Adrenal gland (tissue), 12 donors: ENCODE data around the gene IFT81. TPM values are rescaled to one million over a fixed set of nuclear protein-coding genes. Genes with fewer than 3 reads are reported as not detected.
"Not testable (repeated sequence)": the region's sequence is repeated elsewhere in the genome, so short reads cannot be mapped to it uniquely, and the experiment has no call there.

ENCODE experiments used
- DNase-seq, 7 donors: peaks; one replicate each; pipeline ENCODE4 v3.0.0-alpha.2; 2019 to 2020
- H3K27ac ChIP-seq, 5 donors: fragments of 200-600 bp; sonication (generic) in 4 of 5; 1 replicate in 3 of 5; 2 replicates in 2 of 5; pipeline versions ENCODE4 v1.5.1 to v1.8.0; 2016 to 2020; ENCODE audit warnings: mild to moderate bottlenecking in 1 of 5
- H3K27me3 ChIP-seq: fragments of 200-600 bp; 2 replicates; pipeline ENCODE4 v1.8.0; 2021
- H3K36me3 ChIP-seq, 2 donors: fragments of 200-600 bp; replicated peaks in 1 of 2; 1 replicate in 1 of 2; 2 replicates in 1 of 2; pipeline versions ENCODE4 v1.5.1 to v1.8.0; 2018 to 2022
- H3K4me1 ChIP-seq, 2 donors: fragments of 200-600 bp; replicated peaks in 1 of 2; 1 replicate in 1 of 2; 2 replicates in 1 of 2; pipeline versions ENCODE4 v1.5.1 to v1.8.0; 2018 to 2021
- H3K4me3 ChIP-seq, 4 donors: fragments of 200-600 bp; sonication (generic) in 3 of 4; one replicate each; pipeline ENCODE4 v1.5.1; 2016 to 2018
- H3K9me3 ChIP-seq, 3 donors: fragments of 200-600 bp; sonication (generic) in 1 of 3; replicated peaks in 1 of 3; 1 replicate in 2 of 3; 2 replicates in 1 of 3; pipeline versions ENCODE4 v1.5.1 to v1.8.0; 2016 to 2021
- CTCF ChIP-seq, 6 experiments: fragments of 450-650 bp in 4 of 6; fragments of 200-600 bp in 2 of 6; sonication (generic) in 1 of 6; IDR thresholded peaks; 1 replicate in 5 of 6; 2 replicates in 1 of 6; pipeline versions ENCODE4 v1.5.1 to v1.8.0; 2016 to 2021; ENCODE audit warnings: antibody characterized with exemption in 6 of 6, mild to moderate bottlenecking in 2 of 6, moderate library complexity in 1 of 6
- POLR2A ChIP-seq, 2 donors: fragments of 450-650 bp; IDR thresholded peaks; one replicate each; pipeline ENCODE4 v1.6.1; 2017; ENCODE audit warnings: antibody characterized with exemption in 2 of 2, mild to moderate bottlenecking in 2 of 2, moderate library complexity in 1 of 2
- WGBS, 4 donors: extraction: QIAGEN DNeasy Blood & Tissue Kit in 2 of 4; methylation state at CpG; one replicate each; pipeline versions ENCODE4 v1.1.5 to v1.1.7; 2013 to 2017; 5-methylcytosine and 5-hydroxymethylcytosine counted together
- intact Hi-C, 2 donors: fragments of 100-400 bp; cut with DNase I; formaldehyde crosslinking; loops; one replicate each; pipeline versions ENCODE4 v1.14.1 to v1.15.0; 2022 to 2023
- polyA plus RNA-seq, 3 donors: library from polyadenylated mRNA; stranded (reverse); fragments of 200-250 nt in 2 of 3; fragments of 350-450 nt in 1 of 3; fragmentation: Illumina TruSeq in 1 of 3; extraction: RNeasy Lipid Tissue Mini Kit (QIAGEN cat#74804) in 1 of 3; gene quantifications; one replicate each; pipeline ENCODE4 v1.2.3, GENCODE V29; 2013 to 2014
- total RNA-seq, 9 donors: library from RNA; depleted of rRNA in 4 of 9; stranded (reverse); fragments of >200 nt in 4 of 9; fragments of 120-200 nt in 1 of 9; fragmentation: NEBNext Ultra II Directional in 1 of 9; extraction: Animal tissue kit (Norgen Biotek cat#: 25700) in 1 of 9; gene quantifications; one replicate each; pipeline versions ENCODE4 v1.1.0 to v1.2.4, GENCODE V29; 2013 to 2023
- donor health status: healthy with polysubstance abuse.
- donor health status: Bipolar disorder and iron deficiency.
- donor health status: DM: yes; HTN: yes; CAD: no.
- donor health status: DM: no; HTN: no; CAD: no.
- donor health status: DM: no; HTN: no; CAD: no.
- donor health status: DM: yes; HTN: yes; CAD: no.

Gene IFT81
- total and polyA plus RNA-seq, 12 donors: 4.0 to 19.2 (median 10.5) TPM

DNA sequence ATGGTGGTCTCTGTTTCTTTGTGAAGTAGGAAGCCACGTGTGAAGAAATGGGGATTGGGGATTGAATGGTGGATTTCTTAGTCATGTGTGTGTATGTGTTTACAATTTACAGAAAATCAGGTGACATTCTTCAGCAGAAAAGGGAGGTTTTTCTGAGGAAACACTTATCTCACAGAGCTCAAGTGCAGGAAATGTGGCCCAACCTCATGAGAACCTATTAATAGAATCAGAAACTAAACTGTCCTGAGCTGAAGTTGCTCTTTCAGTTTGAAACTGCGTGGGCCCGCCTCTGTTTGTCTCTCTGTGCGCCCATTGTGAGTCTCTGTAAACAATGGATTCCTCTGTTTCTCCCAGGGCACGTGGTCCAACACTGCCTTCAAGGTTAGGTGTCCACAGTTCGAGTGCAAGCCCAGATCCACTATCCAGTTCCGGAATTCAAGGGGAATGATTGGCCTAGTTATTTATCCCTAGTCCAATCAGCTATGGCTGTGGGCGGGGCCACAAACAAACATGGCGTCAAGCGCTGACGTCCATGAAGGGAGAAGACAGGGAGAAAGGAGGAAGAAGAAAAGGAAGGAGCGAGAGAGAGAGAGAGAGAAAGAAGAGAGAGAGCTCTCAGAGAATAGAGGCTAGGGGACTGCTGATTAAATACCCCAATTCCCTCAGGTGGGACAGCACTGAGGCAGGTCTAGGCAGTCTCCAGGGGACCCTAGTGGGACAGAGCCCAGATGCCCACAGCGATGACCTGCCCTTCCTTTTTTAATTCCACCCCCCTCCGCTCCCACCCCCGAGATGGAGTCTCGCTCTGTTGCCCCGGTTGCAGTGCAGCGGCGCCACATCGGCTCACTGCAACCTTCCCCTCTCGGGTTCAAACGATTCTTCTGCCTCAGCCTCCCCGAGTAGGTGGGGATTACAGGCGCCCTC lies 44.4 kb upstream of the IFT81 start:
- peak in 6 of 7 donors; percentile 31 to 78 (median 58) for DNase-seq
- Histone ChIP-seq H3K4me1 (peaks cover 0 to 5% of the 10 kb centered on the region in 2 donors), H3K27ac (peak overlapping the region in 2 of 5 donors; percentile 8 to 13), H3K36me3 (no peaks in the 10 kb centered on the region), H3K4me3 (peak overlapping the region in 1 of 4 donors; percentile 1), H3K27me3 (no peaks in the 10 kb centered on the region), H3K9me3 (no peaks in the 10 kb centered on the region)
- 70 to 76% (median 73%) methylated on average over 21 to 24 of the region's 24 CpGs for WGBS, 4 donors
- no peak for TF ChIP-seq CTCF (IDR thresholded peaks at IDR 0.05)
- TF ChIP-seq POLR2A (IDR thresholded peaks at IDR 0.05): no peak
- intact Hi-C loops: no loop called here

GRCh38 chr12:110080410-110080809 lies 43.7 kb upstream of the IFT81 start:
- intact Hi-C loops: no loop called here
- no peak for DNase-seq
- H3K4me1 ChIP-seq: peaks cover 0 to 5% of the 10 kb centered on the region in 2 donors
- H3K36me3 ChIP-seq: no peaks in the 10 kb centered on the region
- no peak for TF ChIP-seq CTCF (IDR thresholded peaks at IDR 0.05)
- no peak for TF ChIP-seq POLR2A (IDR thresholded peaks at IDR 0.05)
- 79 to 89% (median 81%) methylated on average over 7 of the region's 7 CpGs for WGBS, 4 donors
- H3K4me3 ChIP-seq: no peak overlapping the region
- no peaks in the 10 kb centered on the region for H3K9me3 ChIP-seq
- H3K27ac ChIP-seq: no peak overlapping the region
- H3K27me3 ChIP-seq: no peaks in the 10 kb centered on the region

GRCh38 chr12:110084314-110085015 lies 39.7 kb upstream of the IFT81 start:
- H3K27ac ChIP-seq: no peak overlapping the region
- intact Hi-C loops: no loop called here
- no peak for TF ChIP-seq POLR2A (IDR thresholded peaks at IDR 0.05)
- no peak for TF ChIP-seq CTCF (IDR thresholded peaks at IDR 0.05)
- peaks cover 0 to 5% of the 10 kb centered on the region in 2 donors for H3K4me1 ChIP-seq
- DNase-seq: no peak
- 79 to 94% (median 86%) methylated on average over 4 of the region's 4 CpGs for WGBS, 4 donors
- H3K27me3 ChIP-seq: no peaks in the 10 kb centered on the region
- H3K9me3 ChIP-seq: no peaks in the 10 kb centered on the region
- H3K36me3 ChIP-seq: no peaks in the 10 kb centered on the region
- no peak overlapping the region for H3K4me3 ChIP-seq

GRCh38 chr12:110088216-110088615 lies 35.9 kb upstream of the IFT81 start:
- H3K9me3 ChIP-seq, DNase-seq, H3K4me1 ChIP-seq, H3K27me3 ChIP-seq, H3K36me3 ChIP-seq, intact Hi-C loops, H3K4me3 ChIP-seq: not testable (repeated sequence)
- WGBS, 4 donors: 72 to 79% (median 79%) methylated on average over 6 of the region's 6 CpGs
- peak overlapping the region in 1 of 5 donors; percentile 16 for H3K27ac ChIP-seq
